HG02885 (cell line): Measurements from ENCODE around the gene G3BP2.

ENCODE experiments used
- ATAC-seq: cut with Tn5 transposase; IDR thresholded peaks from one replicate; pipeline ENCODE4 v1.9.1; 2021; ENCODE audit warnings: mild to moderate bottlenecking; ENCODE audit not compliant: unreplicated experiment, poor library complexity

Gene G3BP2

DNA sequence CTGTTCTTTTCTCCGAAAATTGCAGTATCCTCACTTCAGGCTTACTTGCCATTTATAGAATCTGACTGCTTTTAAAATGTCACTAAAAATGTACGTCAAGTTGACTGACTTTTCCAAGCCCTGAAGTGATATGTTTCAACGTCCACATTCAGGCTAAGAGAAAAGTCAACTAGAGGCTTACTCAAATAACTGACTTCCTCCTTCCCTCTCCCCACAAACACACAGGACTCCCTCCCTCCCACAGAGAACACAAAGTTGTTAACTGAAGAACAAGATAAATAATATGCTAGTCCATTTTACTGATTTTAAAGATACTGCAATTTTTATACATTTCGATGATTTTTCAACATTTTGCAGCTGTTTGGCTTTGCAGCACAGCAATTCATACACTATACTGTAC is 29.1 kb downstream of the G3BP2 start:
- ATAC-seq: no peak

- no peak for ATAC-seq
Measured at GRCh38 chr4:75643651-75644050, 29.6 kb downstream of the G3BP2 start.

- no peak for ATAC-seq
Measured at GRCh38 chr4:75639124-75639695, 34.0 kb downstream of the G3BP2 start.

DNA sequence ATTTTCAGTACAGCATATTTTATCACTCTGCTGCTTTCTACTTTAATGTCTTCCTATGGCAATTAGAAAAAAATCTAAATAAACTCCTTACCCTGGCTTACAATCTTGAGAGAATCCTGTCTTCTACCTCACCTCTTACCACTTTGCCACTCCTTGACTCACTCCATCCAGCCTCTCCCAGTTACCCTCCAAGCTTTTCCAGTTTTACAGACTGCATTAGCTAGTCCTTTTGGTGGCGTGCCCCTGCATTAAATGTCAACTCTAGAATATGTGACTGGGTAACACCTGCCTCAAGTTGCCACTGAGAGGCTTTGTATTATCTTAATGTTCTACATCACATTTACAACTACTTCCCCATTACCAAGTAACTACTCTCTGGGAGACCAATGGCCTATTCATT is 35.4 kb downstream of the G3BP2 start:
- ATAC-seq: no peak

- no peak for ATAC-seq
Measured at GRCh38 chr4:75637176-75637575, 36.0 kb downstream of the G3BP2 start.

DNA sequence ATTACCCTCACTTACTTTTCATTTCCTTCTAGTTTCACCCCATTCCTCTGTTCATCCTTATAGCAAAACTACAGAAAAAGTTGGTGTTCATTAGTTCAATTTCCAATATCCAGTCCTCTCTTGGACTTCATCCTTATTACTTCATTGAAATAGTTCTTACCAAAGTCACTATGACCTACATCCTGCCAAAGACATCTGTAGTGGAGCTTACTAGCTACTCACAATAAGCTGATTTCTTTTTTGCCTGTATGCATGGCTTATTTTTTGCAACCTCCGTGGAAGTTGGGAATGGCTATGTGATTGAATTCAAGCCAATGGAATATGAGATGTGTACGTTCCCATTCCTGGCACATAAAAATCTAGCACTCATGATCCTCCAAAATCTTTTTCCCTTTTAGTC is 38.3 kb downstream of the G3BP2 start:
- no peak for ATAC-seq

DNA sequence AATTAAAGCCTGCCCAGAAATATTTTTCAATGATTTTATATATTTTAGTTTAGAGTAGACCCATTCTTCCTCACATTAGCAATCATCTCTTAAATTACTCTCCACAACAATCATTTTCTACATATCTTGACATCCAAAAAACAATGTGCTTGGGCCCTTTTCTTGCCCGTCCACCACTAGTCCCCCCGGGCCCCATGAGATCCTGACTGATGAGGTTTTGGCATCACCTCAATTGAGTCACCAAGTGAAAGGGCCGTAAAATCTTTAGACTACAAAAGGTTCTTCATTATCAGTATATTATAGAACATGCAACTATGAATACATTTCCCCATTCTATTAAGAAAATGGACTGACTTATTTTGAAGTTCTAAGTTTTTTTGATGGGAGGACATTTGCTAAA is 38.9 kb downstream of the G3BP2 start:
- no peak for ATAC-seq

- ATAC-seq: no peak
Measured at GRCh38 chr4:75633846-75634245, 39.4 kb downstream of the G3BP2 start.

DNA sequence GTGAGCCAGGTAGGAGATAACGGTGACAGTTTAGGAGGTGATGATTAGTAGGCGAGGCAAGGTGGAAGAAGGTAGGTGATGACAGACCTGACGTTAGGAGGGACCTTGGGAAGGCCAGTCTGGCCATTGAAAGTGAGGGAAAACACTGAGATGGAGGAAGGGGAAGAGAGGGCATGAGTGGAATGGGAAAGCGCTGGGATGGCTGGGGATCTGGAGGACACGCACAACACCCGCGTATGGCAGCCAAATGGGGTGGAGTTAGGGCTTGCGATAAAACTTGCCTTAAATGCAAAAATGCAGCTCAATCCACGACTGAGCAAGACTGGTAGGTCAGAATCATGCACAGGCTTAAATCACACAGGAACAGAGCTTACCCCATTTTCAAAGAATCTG is 42.3 kb downstream of the G3BP2 start:
- ATAC-seq: no peak

DNA sequence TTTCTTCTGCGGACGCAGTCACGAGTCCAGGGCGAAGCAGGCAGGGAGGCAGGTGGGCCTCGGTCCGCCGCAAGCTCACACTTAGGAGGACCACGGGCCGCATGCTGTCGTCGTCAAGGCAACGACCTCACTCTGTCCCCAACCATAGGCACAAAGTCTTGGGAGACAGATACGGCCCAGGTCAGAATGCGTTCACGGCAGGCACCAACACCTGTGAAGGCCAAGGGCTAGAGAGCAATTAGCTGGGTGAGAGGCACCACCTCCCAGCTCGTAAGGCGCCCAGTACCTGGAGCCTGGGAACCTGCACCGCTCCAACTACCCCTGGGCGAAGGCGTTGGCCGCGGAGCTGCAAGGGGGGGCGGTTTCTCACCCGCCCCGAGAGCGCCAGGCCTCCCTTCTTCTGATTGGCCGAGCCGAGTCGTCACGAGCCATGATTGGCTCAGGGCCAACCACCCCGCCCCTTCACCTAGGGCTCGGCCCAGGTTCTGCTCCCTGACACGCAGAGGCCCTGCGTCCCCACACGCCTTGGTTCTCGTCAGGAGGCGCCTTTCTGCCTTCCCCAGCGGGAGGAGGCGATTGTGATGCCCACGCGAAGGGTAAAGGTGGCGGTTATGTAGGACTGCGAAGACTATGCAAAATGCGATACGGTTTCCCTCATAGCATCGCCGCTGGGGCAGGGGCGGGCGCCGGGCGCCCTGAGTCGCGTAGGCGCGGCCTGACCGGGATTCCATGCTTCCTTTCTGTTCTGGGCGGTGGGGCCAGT is 42.9 kb downstream of the G3BP2 start, which contains the start of gene CDKL2:
Gene CDKL2, minus strand, starts transcription at position 355 of the 763 bp plus-strand sequence. CDS start 4,540 bp downstream, outside the sequence.
- ATAC-seq: peak; percentile 100

- ATAC-seq: no peak
Measured at GRCh38 chr4:75629239-75629638, 44.0 kb downstream of the G3BP2 start.

GRCh38 chr4:75623026-75623425 is 50.2 kb downstream of the G3BP2 start:
- no peak for ATAC-seq

GRCh38 chr4:75621715-75622114 is 51.5 kb downstream of the G3BP2 start:
- ATAC-seq: no peak

GRCh38 chr4:75612306-75612705 is 60.9 kb downstream of the G3BP2 start:
- no peak for ATAC-seq

GRCh38 chr4:75605928-75606327 is 67.3 kb downstream of the G3BP2 start:
- no peak for ATAC-seq

DNA sequence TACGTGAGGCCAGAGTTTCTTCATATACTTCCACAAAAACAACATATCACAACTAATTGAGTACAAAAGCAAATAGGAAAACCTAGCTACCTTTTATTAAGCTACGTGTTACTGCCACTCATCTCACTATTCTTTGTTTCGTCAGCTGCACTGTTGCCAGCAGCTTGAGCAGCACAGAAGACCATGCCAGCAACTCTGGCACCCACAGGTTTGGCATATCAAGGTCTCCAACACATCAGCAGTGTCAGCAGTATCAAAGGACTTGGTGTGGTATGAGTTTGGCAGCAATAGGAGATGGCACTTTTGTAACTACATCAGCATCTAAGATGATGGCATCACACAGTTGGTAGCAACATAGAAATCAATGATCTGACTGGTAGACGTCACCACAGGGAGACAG is 73.6 kb downstream of the G3BP2 start:
- no peak for ATAC-seq

DNA sequence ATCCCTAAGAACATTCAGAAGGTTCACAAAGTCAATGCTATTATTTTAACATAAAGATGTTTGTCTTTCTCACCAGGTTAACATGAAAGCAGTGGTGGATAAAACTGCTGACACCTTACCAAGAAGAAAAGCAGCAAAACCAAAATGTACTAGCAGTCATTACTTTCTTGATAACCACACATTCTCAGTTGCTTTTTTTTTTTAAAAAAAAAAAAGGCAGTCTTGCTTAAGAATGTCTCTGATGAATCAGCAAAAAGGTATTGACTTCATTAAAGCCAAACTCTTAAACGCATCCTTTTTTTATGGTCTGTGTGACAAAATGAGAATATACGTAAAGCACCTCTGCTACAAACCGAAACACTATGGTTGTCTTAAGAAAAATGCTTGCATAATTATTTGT is 74.8 kb downstream of the G3BP2 start:
- ATAC-seq: no peak

DNA sequence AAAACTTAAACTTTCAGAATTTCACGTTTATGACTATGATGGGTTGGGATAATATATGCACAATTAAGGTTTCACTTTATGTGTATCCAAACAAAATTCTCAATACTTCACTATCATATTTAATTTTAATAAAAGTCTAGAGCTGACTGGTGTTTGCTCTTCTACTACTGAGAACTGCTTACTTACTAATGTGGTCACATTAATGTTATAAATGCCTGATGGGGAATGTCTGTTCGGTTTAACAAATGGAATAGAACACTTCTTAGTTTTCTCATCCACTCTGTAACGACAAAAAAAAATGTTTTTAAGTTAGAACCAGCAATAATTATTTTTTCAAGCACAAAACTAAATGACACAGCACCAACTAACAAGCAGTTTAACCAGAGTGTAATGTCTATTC is 77.2 kb downstream of the G3BP2 start:
- ATAC-seq: no peak

DNA sequence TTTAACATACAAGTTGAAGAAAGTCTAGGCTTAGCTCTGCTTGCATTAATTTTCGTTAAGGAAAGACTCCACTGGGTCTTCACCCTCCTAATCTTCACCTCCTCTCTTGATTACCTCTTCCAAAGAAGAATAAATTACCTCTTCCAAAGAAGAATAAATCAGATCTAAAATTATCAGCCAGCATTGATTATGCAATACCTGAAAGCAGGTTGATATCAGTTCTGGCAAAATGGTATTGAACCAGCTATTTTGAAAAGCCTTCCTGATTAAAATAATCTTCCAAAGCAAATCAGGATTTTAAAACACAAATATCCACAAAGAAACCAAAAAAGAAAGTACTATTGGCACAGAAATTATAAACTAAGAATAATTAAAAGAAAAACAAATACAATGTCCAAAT is 79.8 kb downstream of the G3BP2 start:
- no peak for ATAC-seq
